ENCODE results near the gene DNAH2.
A peak's percentile ranks its signal among the peaks of the same experiment; 100 is the strongest.

DNAH2 gene

DNA sequence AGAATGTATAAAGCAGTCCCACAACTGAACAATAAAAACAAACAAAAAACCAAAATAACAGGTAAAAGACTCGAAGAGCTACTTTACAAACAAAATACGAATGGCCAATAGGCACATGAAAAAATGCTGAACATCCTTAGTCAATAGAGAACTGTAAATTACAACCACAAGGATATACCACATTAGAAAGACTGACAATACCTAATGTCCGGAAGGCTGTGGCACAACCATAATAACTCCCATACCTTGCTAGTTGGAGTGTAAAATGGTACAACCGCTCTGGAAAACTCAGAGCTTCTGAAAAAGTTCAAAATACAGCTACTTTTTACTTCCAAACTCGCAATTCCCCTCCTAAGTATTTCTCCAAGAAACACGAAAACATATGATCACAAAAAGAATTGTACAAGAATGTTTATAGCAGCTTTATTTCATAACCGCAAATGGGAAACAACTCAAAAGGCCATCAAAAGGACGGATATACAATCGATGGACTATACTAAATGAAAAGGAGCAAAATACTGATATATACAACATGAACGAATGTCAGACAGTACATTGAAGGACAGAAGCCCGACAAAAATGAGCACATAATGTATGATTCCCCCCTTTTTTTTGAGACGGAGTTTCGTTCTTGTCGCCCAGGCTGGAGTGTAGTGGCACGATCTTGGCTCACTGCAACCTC is 32.6 kb upstream of the DNAH2 start:
- ChIA-PET POLR2A (interaction anchor here (0.6 to 6.2 kb wide), 12 partner anchors 11 to 382 kb away, joined by 4 to 215 read pairs (median 33); partner anchors contain the start of genes ATP1B2, CD68, EFNB3 and FXR2), CTCF (interaction anchor here (0.6 to 9.3 kb wide), 11 partner anchors 12 to 639 kb away, joined by 3 to 207 read pairs (median 4); partner anchors contain the start of gene SHBG)
- no peaks in the 10 kb centered on the region for H3K9me3 ChIP-seq (ENCODE audit: control insufficient read depth, insufficient read depth, low read depth, low read length)
- H3K36me3 ChIP-seq (ENCODE audit: control insufficient read depth in 2 of 2, insufficient read depth in 1 of 2, low read length in 2 of 2): peaks cover 7 to 10% of the 10 kb centered on the region in 2 experiments; a peak in 2 of 3 replicates
- peak overlapping the region; percentile 93 for H3K4me3 ChIP-seq (ENCODE audit: low read depth, low read length)
- H3K27ac ChIP-seq (ENCODE audit: extremely low read depth, low read depth, low read length): peak overlapping the region; percentile 96
- H3K4me1 ChIP-seq (ENCODE audit: control insufficient read depth, insufficient read depth, low read length): peaks cover 13% of the 10 kb centered on the region
- TF ChIP-seq, protein P1, sequence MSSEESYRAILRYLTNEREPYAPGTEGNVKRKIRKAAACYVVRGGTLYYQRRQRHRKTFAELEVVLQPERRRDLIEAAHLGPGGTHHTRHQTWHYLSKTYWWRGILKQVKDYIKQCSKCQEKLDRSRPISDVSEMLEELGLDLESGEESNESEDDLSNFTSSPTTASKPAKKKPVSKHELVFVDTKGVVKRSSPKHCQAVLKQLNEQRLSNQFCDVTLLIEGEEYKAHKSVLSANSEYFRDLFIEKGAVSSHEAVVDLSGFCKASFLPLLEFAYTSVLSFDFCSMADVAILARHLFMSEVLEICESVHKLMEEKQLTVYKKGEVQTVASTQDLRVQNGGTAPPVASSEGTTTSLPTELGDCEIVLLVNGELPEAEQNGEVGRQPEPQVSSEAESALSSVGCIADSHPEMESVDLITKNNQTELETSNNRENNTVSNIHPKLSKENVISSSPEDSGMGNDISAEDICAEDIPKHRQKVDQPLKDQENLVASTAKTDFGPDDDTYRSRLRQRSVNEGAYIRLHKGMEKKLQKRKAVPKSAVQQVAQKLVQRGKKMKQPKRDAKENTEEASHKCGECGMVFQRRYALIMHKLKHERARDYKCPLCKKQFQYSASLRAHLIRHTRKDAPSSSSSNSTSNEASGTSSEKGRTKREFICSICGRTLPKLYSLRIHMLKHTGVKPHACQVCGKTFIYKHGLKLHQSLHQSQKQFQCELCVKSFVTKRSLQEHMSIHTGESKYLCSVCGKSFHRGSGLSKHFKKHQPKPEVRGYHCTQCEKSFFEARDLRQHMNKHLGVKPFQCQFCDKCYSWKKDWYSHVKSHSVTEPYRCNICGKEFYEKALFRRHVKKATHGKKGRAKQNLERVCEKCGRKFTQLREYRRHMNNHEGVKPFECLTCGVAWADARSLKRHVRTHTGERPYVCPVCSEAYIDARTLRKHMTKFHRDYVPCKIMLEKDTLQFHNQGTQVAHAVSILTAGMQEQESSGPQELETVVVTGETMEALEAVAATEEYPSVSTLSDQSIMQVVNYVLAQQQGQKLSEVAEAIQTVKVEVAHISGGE (tag by site-specific recombination; conservative IDR thresholded peaks at IDR 0.05; ENCODE audit: low read depth): no peak
- TF ChIP-seq, protein P2, sequence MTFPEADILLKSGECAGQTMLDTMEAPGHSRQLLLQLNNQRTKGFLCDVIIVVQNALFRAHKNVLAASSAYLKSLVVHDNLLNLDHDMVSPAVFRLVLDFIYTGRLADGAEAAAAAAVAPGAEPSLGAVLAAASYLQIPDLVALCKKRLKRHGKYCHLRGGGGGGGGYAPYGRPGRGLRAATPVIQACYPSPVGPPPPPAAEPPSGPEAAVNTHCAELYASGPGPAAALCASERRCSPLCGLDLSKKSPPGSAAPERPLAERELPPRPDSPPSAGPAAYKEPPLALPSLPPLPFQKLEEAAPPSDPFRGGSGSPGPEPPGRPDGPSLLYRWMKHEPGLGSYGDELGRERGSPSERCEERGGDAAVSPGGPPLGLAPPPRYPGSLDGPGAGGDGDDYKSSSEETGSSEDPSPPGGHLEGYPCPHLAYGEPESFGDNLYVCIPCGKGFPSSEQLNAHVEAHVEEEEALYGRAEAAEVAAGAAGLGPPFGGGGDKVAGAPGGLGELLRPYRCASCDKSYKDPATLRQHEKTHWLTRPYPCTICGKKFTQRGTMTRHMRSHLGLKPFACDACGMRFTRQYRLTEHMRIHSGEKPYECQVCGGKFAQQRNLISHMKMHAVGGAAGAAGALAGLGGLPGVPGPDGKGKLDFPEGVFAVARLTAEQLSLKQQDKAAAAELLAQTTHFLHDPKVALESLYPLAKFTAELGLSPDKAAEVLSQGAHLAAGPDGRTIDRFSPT (tag by site-specific recombination; IDR thresholded peaks at IDR 0.05): no peak
- TF ChIP-seq ZNF292 (tag by site-specific recombination; IDR thresholded peaks at IDR 0.05; ENCODE audit: borderline replicate concordance, low read depth): no peak
- TF ChIP-seq TCF7L2 (IDR thresholded peaks at IDR 0.05; ENCODE audit: borderline replicate concordance, low read depth, low read length): no peak
- TF ChIP-seq, protein P3, sequence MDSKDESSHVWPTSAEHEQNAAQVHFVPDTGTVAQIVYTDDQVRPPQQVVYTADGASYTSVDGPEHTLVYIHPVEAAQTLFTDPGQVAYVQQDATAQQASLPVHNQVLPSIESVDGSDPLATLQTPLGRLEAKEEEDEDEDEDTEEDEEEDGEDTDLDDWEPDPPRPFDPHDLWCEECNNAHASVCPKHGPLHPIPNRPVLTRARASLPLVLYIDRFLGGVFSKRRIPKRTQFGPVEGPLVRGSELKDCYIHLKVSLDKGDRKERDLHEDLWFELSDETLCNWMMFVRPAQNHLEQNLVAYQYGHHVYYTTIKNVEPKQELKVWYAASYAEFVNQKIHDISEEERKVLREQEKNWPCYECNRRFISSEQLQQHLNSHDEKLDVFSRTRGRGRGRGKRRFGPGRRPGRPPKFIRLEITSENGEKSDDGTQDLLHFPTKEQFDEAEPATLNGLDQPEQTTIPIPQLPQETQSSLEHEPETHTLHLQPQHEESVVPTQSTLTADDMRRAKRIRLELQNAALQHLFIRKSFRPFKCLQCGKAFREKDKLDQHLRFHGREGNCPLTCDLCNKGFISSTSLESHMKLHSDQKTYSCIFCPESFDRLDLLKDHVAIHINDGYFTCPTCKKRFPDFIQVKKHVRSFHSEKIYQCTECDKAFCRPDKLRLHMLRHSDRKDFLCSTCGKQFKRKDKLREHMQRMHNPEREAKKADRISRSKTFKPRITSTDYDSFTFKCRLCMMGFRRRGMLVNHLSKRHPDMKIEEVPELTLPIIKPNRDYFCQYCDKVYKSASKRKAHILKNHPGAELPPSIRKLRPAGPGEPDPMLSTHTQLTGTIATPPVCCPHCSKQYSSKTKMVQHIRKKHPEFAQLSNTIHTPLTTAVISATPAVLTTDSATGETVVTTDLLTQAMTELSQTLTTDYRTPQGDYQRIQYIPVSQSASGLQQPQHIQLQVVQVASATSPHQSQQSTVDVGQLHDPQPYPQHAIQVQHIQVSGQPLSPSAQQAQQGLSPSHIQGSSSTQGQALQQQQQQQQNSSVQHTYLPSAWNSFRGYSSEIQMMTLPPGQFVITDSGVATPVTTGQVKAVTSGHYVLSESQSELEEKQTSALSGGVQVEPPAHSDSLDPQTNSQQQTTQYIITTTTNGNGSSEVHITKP (tag by site-specific recombination; IDR thresholded peaks at IDR 0.05): peak; percentile 86
- TF ChIP-seq ZNF404 (tag by site-specific recombination; IDR thresholded peaks at IDR 0.05): no peak
- no peak for TF ChIP-seq PRDM1 (tag by site-specific recombination; IDR thresholded peaks at IDR 0.05)
- TF ChIP-seq ZNF830 (tag by site-specific recombination; IDR thresholded peaks at IDR 0.05; ENCODE audit: low read depth): no peak
- no peak for TF ChIP-seq ZNF223 (tag by site-specific recombination; IDR thresholded peaks at IDR 0.05)
- TF ChIP-seq HOXC10 (CRISPR knock-in tag; IDR thresholded peaks at IDR 0.05): no peak
- TF ChIP-seq SALL2 (tag by site-specific recombination; IDR thresholded peaks at IDR 0.05; ENCODE audit: borderline replicate concordance): no peak
- TF ChIP-seq, protein P4, sequence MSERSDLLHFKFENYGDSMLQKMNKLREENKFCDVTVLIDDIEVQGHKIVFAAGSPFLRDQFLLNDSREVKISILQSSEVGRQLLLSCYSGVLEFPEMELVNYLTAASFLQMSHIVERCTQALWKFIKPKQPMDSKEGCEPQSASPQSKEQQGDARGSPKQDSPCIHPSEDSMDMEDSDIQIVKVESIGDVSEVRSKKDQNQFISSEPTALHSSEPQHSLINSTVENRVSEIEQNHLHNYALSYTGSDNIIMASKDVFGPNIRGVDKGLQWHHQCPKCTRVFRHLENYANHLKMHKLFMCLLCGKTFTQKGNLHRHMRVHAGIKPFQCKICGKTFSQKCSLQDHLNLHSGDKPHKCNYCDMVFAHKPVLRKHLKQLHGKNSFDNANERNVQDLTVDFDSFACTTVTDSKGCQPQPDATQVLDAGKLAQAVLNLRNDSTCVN (tag by site-specific recombination; optimal IDR thresholded peaks at IDR 0.05): no peak
- TF ChIP-seq SCRT1 (tag by site-specific recombination; IDR thresholded peaks at IDR 0.05; ENCODE audit: borderline replicate concordance): no peak
- 0 out of 2 replicates have a peak, but pooled peaks have one; percentile 26 for TF ChIP-seq ZNF184 (tag by site-specific recombination; IDR thresholded peaks at IDR 0.05)
- TF ChIP-seq ZBTB20 (tag by site-specific recombination; IDR thresholded peaks at IDR 0.05): no peak
- TF ChIP-seq, protein P5, sequence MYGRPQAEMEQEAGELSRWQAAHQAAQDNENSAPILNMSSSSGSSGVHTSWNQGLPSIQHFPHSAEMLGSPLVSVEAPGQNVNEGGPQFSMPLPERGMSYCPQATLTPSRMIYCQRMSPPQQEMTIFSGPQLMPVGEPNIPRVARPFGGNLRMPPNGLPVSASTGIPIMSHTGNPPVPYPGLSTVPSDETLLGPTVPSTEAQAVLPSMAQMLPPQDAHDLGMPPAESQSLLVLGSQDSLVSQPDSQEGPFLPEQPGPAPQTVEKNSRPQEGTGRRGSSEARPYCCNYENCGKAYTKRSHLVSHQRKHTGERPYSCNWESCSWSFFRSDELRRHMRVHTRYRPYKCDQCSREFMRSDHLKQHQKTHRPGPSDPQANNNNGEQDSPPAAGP (tag by site-specific recombination; IDR thresholded peaks at IDR 0.05): no peak
- TF ChIP-seq, protein P6, sequence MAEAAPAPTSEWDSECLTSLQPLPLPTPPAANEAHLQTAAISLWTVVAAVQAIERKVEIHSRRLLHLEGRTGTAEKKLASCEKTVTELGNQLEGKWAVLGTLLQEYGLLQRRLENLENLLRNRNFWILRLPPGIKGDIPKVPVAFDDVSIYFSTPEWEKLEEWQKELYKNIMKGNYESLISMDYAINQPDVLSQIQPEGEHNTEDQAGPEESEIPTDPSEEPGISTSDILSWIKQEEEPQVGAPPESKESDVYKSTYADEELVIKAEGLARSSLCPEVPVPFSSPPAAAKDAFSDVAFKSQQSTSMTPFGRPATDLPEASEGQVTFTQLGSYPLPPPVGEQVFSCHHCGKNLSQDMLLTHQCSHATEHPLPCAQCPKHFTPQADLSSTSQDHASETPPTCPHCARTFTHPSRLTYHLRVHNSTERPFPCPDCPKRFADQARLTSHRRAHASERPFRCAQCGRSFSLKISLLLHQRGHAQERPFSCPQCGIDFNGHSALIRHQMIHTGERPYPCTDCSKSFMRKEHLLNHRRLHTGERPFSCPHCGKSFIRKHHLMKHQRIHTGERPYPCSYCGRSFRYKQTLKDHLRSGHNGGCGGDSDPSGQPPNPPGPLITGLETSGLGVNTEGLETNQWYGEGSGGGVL (tag by site-specific recombination; IDR thresholded peaks at IDR 0.05): no peak
- TF ChIP-seq ZFHX2 (tag by site-specific recombination; conservative IDR thresholded peaks at IDR 0.05): no peak
- peak; percentile 9; the same call in 1 of the 2 replicates for TF ChIP-seq ZNF664 (tag by site-specific recombination; IDR thresholded peaks at IDR 0.05)
- TF ChIP-seq SP7 (tag by site-specific recombination; IDR thresholded peaks at IDR 0.05): no peak
- no peak for TF ChIP-seq ZNF274 (IDR thresholded peaks at IDR 0.05; ENCODE audit: low read length)
- TF ChIP-seq ZNF274 (tag by site-specific recombination; IDR thresholded peaks at IDR 0.05; ENCODE audit: borderline replicate concordance): no peak
- TF ChIP-seq ZNF514 (tag by site-specific recombination; IDR thresholded peaks at IDR 0.05): no peak
- no peak for TF ChIP-seq SP3 (tag by site-specific recombination; IDR thresholded peaks at IDR 0.05)

Measured in HEK293 (cell line).